ENCODE data around the gene PHRF1.
A peak's percentile ranks its signal among the peaks of the same experiment; 100 is the strongest.
"Not testable (repeated sequence)": the region's sequence is repeated elsewhere in the genome, so short reads cannot be mapped to it uniquely, and the experiment has no call there.

The PHRF1 gene

GRCh38 chr11:568306-569157 is 7.7 kb upstream of the PHRF1 start:
- peaks cover 5% of the 10 kb centered on the region for H3K36me3 ChIP-seq (ENCODE audit: control insufficient read depth, insufficient read depth, low read length)
- no peak for TF ChIP-seq CTCF (IDR thresholded peaks at IDR 0.05; ENCODE audit: insufficient read depth, low read length, poor library complexity, severe bottlenecking)
- peak; percentile 98 for DNase-seq (ENCODE audit: extremely low read depth, insufficient read length)
- H3K4me3 ChIP-seq (replicated peaks; ENCODE audit: low read depth, low read length): peak overlapping the region; percentile 76
- no peaks in the 10 kb centered on the region for H3K27me3 ChIP-seq (replicated peaks; ENCODE audit: control insufficient read depth, insufficient read depth, low read length)

- no peak for DNase-seq (ENCODE audit: extremely low read depth, insufficient read length)
- no peaks in the 10 kb centered on the region for H3K27me3 ChIP-seq (replicated peaks; ENCODE audit: control insufficient read depth, insufficient read depth, low read length)
- no peak for TF ChIP-seq CTCF (IDR thresholded peaks at IDR 0.05; ENCODE audit: insufficient read depth, low read length, poor library complexity, severe bottlenecking)
- H3K36me3 ChIP-seq (ENCODE audit: control insufficient read depth, insufficient read depth, low read length): peaks cover 3% of the 10 kb centered on the region
- peak overlapping the region; percentile 72 for H3K4me3 ChIP-seq (replicated peaks; ENCODE audit: low read depth, low read length)
Observed at GRCh38 chr11:569158-569885, 6.9 kb upstream of the PHRF1 start.

GRCh38 chr11:571802-572185 is 4.5 kb upstream of the PHRF1 start:
- H3K4me3 ChIP-seq (replicated peaks; ENCODE audit: low read depth, low read length): no peak overlapping the region
- no peaks in the 10 kb centered on the region for H3K36me3 ChIP-seq (ENCODE audit: control insufficient read depth, insufficient read depth, low read length)
- peaks cover 2% of the 10 kb centered on the region; the same call in 1 of the 2 replicates for H3K27me3 ChIP-seq (replicated peaks; ENCODE audit: control insufficient read depth, insufficient read depth, low read length)
- no peak for DNase-seq (ENCODE audit: extremely low read depth, insufficient read length)
- no peak for TF ChIP-seq CTCF (IDR thresholded peaks at IDR 0.05; ENCODE audit: insufficient read depth, low read length, poor library complexity, severe bottlenecking)

GRCh38 chr11:573146-573759 is 3.0 kb upstream of the PHRF1 start:
- TF ChIP-seq CTCF (IDR thresholded peaks at IDR 0.05; ENCODE audit: insufficient read depth, low read length, poor library complexity, severe bottlenecking): no peak
- DNase-seq (ENCODE audit: extremely low read depth, insufficient read length): no peak
- Histone ChIP-seq H3K4me3 (replicated peaks; ENCODE audit: low read depth, low read length) (no peak overlapping the region), H3K36me3 (ENCODE audit: control insufficient read depth, insufficient read depth, low read length) (no peaks in the 10 kb centered on the region), H3K27me3 (replicated peaks; ENCODE audit: control insufficient read depth, insufficient read depth, low read length) (peaks cover 2% of the 10 kb centered on the region; the same call in 1 of the 2 replicates)

- H3K36me3 ChIP-seq (ENCODE audit: control insufficient read depth, insufficient read depth, low read length); H3K4me3 ChIP-seq (replicated peaks; ENCODE audit: low read depth, low read length); H3K27me3 ChIP-seq (replicated peaks; ENCODE audit: control insufficient read depth, insufficient read depth, low read length); DNase-seq (ENCODE audit: extremely low read depth, insufficient read length): not testable (repeated sequence)
Observed at GRCh38 chr11:574031-574570, 2.2 kb upstream of the PHRF1 start.
